IMR-90 (cell line): Measurements from ENCODE around the gene UBL3. TPM values are rescaled to one million over a fixed set of nuclear protein-coding genes. Genes with fewer than 3 reads are reported as not detected.

ENCODE experiments used
- ATAC-seq: fragments of 200-7000 bp; cut with Tn5 transposase; 2 replicates; pipeline ENCODE4 v1.9.1; 2020; ENCODE audit warnings: low read depth, mild to moderate bottlenecking, moderate library complexity
- BruUV-seq: library from RNA; stranded (reverse); fragments of 400-500 nt; replicated peaks from 2 replicates; lab custom pipeline; 2021; lab: Mats Ljungman, UMichigan
- CTCF ChIA-PET: fragments of 300-600 bp; formaldehyde crosslinking; extraction: SDS; loops from one replicate; lab custom pipeline; 2021; ENCODE audit warnings: antibody characterized with exemption; lab: Yijun Ruan, JAX
- POLR2A ChIA-PET: fragments of 300-600 bp; sonication (Branson Sonifier 250); formaldehyde crosslinking; loops from one replicate; lab custom pipeline; 2022; ENCODE audit warnings: antibody characterized with exemption; ENCODE audit not compliant: unreplicated experiment; lab: Charles Lee
- DNase-seq: peaks from one replicate; pipeline ENCODE4 v3.0.0; 2013
- H2AFZ ChIP-seq: replicated peaks from 2 replicates; pipeline ENCODE3; 2013; ENCODE audit warnings: low read length, mild to moderate bottlenecking; ENCODE audit not compliant: poor library complexity
- H2AK5ac ChIP-seq: 2 replicates; pipeline ENCODE4 v1.6.1; 2013; ENCODE audit warnings: low read depth, low read length, inconsistent platforms
- H2AK9ac ChIP-seq: replicated peaks from 2 replicates; pipeline ENCODE3; 2013; ENCODE audit warnings: mild to moderate bottlenecking, low read depth, low read length, moderate library complexity; ENCODE audit not compliant: poor library complexity
- H2BK120ac ChIP-seq: 2 replicates; pipeline ENCODE4 v1.6.1; 2013; ENCODE audit warnings: low read depth, low read length, inconsistent platforms
- H2BK15ac ChIP-seq: 3 replicates; pipeline ENCODE4 v1.6.1; 2013; ENCODE audit warnings: low read depth, low read length, inconsistent platforms
- H2BK20ac ChIP-seq: 2 replicates; pipeline ENCODE4 v1.6.1; 2013; ENCODE audit warnings: low read depth, mild to moderate bottlenecking, inconsistent platforms, low read length, moderate library complexity
- H2BK5ac ChIP-seq: 2 replicates; pipeline ENCODE4 v1.6.1; 2013; ENCODE audit warnings: mild to moderate bottlenecking, low read depth, low read length, inconsistent platforms; ENCODE audit not compliant: poor library complexity, severe bottlenecking
- H3K14ac ChIP-seq: replicated peaks from 2 replicates; pipeline ENCODE4 v1.6.1; 2013; ENCODE audit warnings: low read depth, low read length, inconsistent platforms
- H3K18ac ChIP-seq: 2 replicates; pipeline ENCODE4 v1.6.1; 2013; ENCODE audit warnings: low read depth, low read length, control low read depth
- H3K23ac ChIP-seq: 2 replicates; pipeline ENCODE4 v1.6.1; 2013; ENCODE audit warnings: low read depth, low read length, inconsistent platforms
- H3K27ac ChIP-seq: 2 replicates; pipeline ENCODE4 v1.5.1; 2013; ENCODE audit warnings: mild to moderate bottlenecking, control low read depth, low read length; ENCODE audit not compliant: insufficient read depth
- H3K27me3 ChIP-seq: 2 replicates; pipeline ENCODE4 v1.6.1; 2013; ENCODE audit warnings: low read length; ENCODE audit not compliant: control insufficient read depth, insufficient read depth
- H3K36me3 ChIP-seq: 2 replicates; pipeline ENCODE4 v1.6.1; 2013; ENCODE audit warnings: low read length, mixed read lengths; ENCODE audit not compliant: control insufficient read depth, insufficient read depth
- H3K4ac ChIP-seq: 2 replicates; pipeline ENCODE4 v1.6.1; 2013; ENCODE audit warnings: low read depth, low read length, inconsistent platforms
- H3K4me1 ChIP-seq: 2 replicates; pipeline ENCODE4 v1.6.1; 2013; ENCODE audit warnings: low read length, mixed read lengths; ENCODE audit not compliant: control insufficient read depth, insufficient read depth
- H3K4me2 ChIP-seq: 2 replicates; pipeline ENCODE4 v1.6.1; 2013; ENCODE audit warnings: low read depth, mild to moderate bottlenecking, control low read depth, low read length, moderate library complexity
- H3K4me3 ChIP-seq: 2 replicates; pipeline ENCODE4 v1.5.1; 2013; ENCODE audit warnings: low read depth, mild to moderate bottlenecking, control low read depth, low read length, moderate library complexity; ENCODE audit not compliant: insufficient read depth
- H3K56ac ChIP-seq: 2 replicates; pipeline ENCODE4 v1.6.1; 2013; ENCODE audit warnings: low read length, inconsistent platforms; ENCODE audit not compliant: insufficient read depth; ENCODE audit errors: extremely low read depth
- H3K79me1 ChIP-seq, 2 experiments: 2 replicates each; pipeline ENCODE4 v1.6.1; 2013; ENCODE audit warnings: low read length in 2 of 2, inconsistent platforms in 1 of 2, low read depth in 1 of 2
- H3K9ac ChIP-seq: 2 replicates; pipeline ENCODE4 v1.6.1; 2013; ENCODE audit warnings: low read depth, low read length, control low read depth
- H3K9me1 ChIP-seq: 2 replicates; pipeline ENCODE4 v1.6.1; 2013; ENCODE audit warnings: low read length, inconsistent platforms; ENCODE audit not compliant: insufficient read depth
- H3K9me3 ChIP-seq: 2 replicates; pipeline ENCODE4 v1.6.1; 2013; ENCODE audit warnings: low read length; ENCODE audit not compliant: control insufficient read depth, insufficient read depth
- H4K20me1 ChIP-seq: 2 replicates; pipeline ENCODE4 v1.6.1; 2013; ENCODE audit warnings: low read length, inconsistent platforms; ENCODE audit not compliant: insufficient read depth
- H4K5ac ChIP-seq: 2 replicates; pipeline ENCODE4 v1.6.1; 2013; ENCODE audit warnings: mild to moderate bottlenecking, low read depth, low read length, control low read depth
- H4K8ac ChIP-seq, 2 experiments: 2 replicates each; pipeline ENCODE4 v1.6.1; 2013; ENCODE audit warnings: low read depth in 2 of 2, low read length in 2 of 2, control low read depth in 1 of 2, inconsistent platforms in 1 of 2
- H4K91ac ChIP-seq: 2 replicates; pipeline ENCODE4 v1.6.1; 2013; ENCODE audit warnings: low read depth, low read length, inconsistent platforms; ENCODE audit not compliant: insufficient read depth
- BHLHE40 ChIP-seq: fragments of 150-350 bp; IDR thresholded peaks from 2 replicates; pipeline ENCODE4 v1.6.1; 2016; ENCODE audit warnings: mild to moderate bottlenecking, low read depth, low read length
- CEBPB ChIP-seq: IDR thresholded peaks from 2 replicates; pipeline ENCODE4 v1.6.1; 2012; ENCODE audit warnings: low read depth, low read length, improper control_type of control experiment
- CHD1 ChIP-seq: IDR thresholded peaks from 2 replicates; pipeline ENCODE4 v1.6.1; 2012; ENCODE audit warnings: low read depth, low read length, improper control_type of control experiment
- FOS ChIP-seq: fragments of 150-350 bp; IDR thresholded peaks from 2 replicates; pipeline ENCODE4 v1.6.1; 2016; ENCODE audit warnings: low read depth, low read length
- MAFK ChIP-seq: IDR thresholded peaks from 2 replicates; pipeline ENCODE4 v1.6.1; 2012; ENCODE audit warnings: low read depth, low read length, improper control_type of control experiment
- MAZ ChIP-seq: IDR thresholded peaks from 2 replicates; pipeline ENCODE4 v1.6.1; 2012; ENCODE audit warnings: low read depth, mild to moderate bottlenecking, low read length, improper control_type of control experiment, moderate library complexity, borderline replicate concordance
- MXI1 ChIP-seq: IDR thresholded peaks from 2 replicates; pipeline ENCODE4 v1.6.1; 2012; ENCODE audit warnings: low read depth, mild to moderate bottlenecking, low read length, moderate library complexity, borderline replicate concordance
- POLR2A ChIP-seq: IDR thresholded peaks from 2 replicates; pipeline ENCODE4 v1.6.1; 2012; ENCODE audit warnings: mild to moderate bottlenecking, low read depth, low read length
- RAD21 ChIP-seq: IDR thresholded peaks from 2 replicates; pipeline ENCODE4 v1.6.1; 2012; ENCODE audit warnings: low read length, improper control_type of control experiment
- RCOR1 ChIP-seq: IDR thresholded peaks from 2 replicates; pipeline ENCODE4 v1.6.1; 2012; ENCODE audit warnings: mild to moderate bottlenecking, low read length, improper control_type of control experiment; ENCODE audit not compliant: insufficient replicate concordance
- RFX5 ChIP-seq: IDR thresholded peaks from 2 replicates; pipeline ENCODE4 v1.8.0; 2012; ENCODE audit warnings: low read depth, mild to moderate bottlenecking, low read length, moderate library complexity
- SMC3 ChIP-seq: fragments of 150-350 bp; IDR thresholded peaks from 2 replicates; pipeline ENCODE4 v1.6.1; 2016; ENCODE audit warnings: low read depth, mild to moderate bottlenecking, antibody characterized with exemption, low read length, moderate library complexity
- whole genome bisulfite sequencing, 2 experiments: methylation state at CpG; one replicate each; pipeline versions ENCODE4 v1.1.5 to v1.1.7; 2013; ENCODE audit warnings: missing lambda C conversion rate in 2 of 2; ENCODE audit not compliant: insufficient read length in 1 of 2; ENCODE audit errors: extremely low coverage in 2 of 2; 5-methylcytosine and 5-hydroxymethylcytosine counted together
- dilution Hi-C: fragments of 300-500 bp; cut with HindIII; formaldehyde crosslinking; loops from one replicate; pipeline ENCODE4 v1.14.3; 2018; ENCODE audit warnings: low sequenced_read_pairs; ENCODE audit not compliant: unreplicated experiment
- in situ Hi-C: fragments of 300-500 bp; cut with MboI; formaldehyde crosslinking; loops from 3 replicates; pipeline ENCODE4 v1.14.3; 2019; ENCODE audit warnings: low sequenced_read_pairs, inconsistent platforms, mixed read lengths
- intact Hi-C: fragments of 100-400 bp; cut with micrococcal nuclease; formaldehyde crosslinking; loops from 2 replicates; pipeline ENCODE4 v1.10.0; 2022
- polyA plus RNA-seq, 3 experiments: library from polyadenylated mRNA; depleted of rRNA; stranded (reverse); fragments of >200 nt; gene quantifications; 2 replicates each; pipeline ENCODE4 v1.2.3, GENCODE V29; 2012; ENCODE audit warnings: low replicate concordance in 1 of 3
- total RNA-seq: library from RNA; depleted of rRNA; stranded (reverse); fragments of >200 nt; gene quantifications from 2 replicates; pipeline ENCODE4 v1.2.3, GENCODE V29; 2012
- TF ChIP-seq, protein P1 (sequence below): conservative IDR thresholded peaks from 2 replicates; pipeline ENCODE4 v1.5.1; 2012; ENCODE audit warnings: mild to moderate bottlenecking, low read depth, low read length, improper control_type of control experiment
- TF ChIP-seq, protein P2 (sequence below): fragments of 150-350 bp; IDR thresholded peaks from 2 replicates; pipeline ENCODE4 v1.6.1; 2016; ENCODE audit warnings: low read depth, mild to moderate bottlenecking, low read length, moderate library complexity, borderline replicate concordance
- TF ChIP-seq, protein P3 (sequence below): fragments of 150-350 bp; IDR thresholded peaks from 2 replicates; pipeline ENCODE4 v1.6.1; 2017; ENCODE audit warnings: mild to moderate bottlenecking, antibody characterized with exemption, low read length, low read depth

Gene UBL3
- total and polyA plus RNA-seq, 2 of the 4 experiments (the other 2 are of a cell fraction): 16.0 to 19.9 TPM

DNA sequence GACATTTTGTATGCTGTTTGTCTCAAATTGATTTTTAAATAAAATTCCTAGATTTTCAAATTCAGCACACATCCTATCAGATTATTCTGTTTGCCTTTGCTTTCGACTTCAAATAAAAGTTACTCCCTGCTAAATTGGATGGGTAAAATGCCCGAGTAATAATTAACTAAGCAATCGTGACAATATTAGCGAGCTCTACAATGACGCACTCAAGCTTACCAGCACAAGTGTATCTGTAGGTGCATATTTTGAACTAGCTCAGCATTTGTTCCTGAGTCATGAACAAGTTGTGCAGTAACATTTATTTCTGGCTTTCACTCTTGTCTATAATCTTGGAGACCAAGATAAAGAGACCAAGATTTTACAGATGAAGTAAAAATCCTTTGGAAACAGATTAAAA is 113.4 kb downstream of the UBL3 start:
- POLR2A ChIA-PET: no interaction called here
- intact Hi-C loops (no loop called here), dilution Hi-C loops (no loop called here), in situ Hi-C loops (no loop called here)
- TF ChIP-seq MXI1 (no peak), RAD21 (no peak), FOS (no peak), MAFK (no peak), CEBPB (no peak), RCOR1 (no peak), MAZ (no peak), RFX5 (no peak), BHLHE40 (no peak), SMC3 (no peak), POLR2A (no peak), CHD1 (no peak)
- TF ChIP-seq, protein P1, sequence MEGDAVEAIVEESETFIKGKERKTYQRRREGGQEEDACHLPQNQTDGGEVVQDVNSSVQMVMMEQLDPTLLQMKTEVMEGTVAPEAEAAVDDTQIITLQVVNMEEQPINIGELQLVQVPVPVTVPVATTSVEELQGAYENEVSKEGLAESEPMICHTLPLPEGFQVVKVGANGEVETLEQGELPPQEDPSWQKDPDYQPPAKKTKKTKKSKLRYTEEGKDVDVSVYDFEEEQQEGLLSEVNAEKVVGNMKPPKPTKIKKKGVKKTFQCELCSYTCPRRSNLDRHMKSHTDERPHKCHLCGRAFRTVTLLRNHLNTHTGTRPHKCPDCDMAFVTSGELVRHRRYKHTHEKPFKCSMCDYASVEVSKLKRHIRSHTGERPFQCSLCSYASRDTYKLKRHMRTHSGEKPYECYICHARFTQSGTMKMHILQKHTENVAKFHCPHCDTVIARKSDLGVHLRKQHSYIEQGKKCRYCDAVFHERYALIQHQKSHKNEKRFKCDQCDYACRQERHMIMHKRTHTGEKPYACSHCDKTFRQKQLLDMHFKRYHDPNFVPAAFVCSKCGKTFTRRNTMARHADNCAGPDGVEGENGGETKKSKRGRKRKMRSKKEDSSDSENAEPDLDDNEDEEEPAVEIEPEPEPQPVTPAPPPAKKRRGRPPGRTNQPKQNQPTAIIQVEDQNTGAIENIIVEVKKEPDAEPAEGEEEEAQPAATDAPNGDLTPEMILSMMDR: no peak
- TF ChIP-seq, protein P2, sequence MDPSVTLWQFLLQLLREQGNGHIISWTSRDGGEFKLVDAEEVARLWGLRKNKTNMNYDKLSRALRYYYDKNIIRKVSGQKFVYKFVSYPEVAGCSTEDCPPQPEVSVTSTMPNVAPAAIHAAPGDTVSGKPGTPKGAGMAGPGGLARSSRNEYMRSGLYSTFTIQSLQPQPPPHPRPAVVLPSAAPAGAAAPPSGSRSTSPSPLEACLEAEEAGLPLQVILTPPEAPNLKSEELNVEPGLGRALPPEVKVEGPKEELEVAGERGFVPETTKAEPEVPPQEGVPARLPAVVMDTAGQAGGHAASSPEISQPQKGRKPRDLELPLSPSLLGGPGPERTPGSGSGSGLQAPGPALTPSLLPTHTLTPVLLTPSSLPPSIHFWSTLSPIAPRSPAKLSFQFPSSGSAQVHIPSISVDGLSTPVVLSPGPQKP: no peak
- TF ChIP-seq, protein P3, sequence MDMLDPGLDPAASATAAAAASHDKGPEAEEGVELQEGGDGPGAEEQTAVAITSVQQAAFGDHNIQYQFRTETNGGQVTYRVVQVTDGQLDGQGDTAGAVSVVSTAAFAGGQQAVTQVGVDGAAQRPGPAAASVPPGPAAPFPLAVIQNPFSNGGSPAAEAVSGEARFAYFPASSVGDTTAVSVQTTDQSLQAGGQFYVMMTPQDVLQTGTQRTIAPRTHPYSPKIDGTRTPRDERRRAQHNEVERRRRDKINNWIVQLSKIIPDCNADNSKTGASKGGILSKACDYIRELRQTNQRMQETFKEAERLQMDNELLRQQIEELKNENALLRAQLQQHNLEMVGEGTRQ: no peak
- no peak overlapping the region for H2BK20ac ChIP-seq
- H3K9me3 ChIP-seq: no peaks in the 10 kb centered on the region
- no peak overlapping the region for H4K8ac ChIP-seq
- no peak overlapping the region for H4K91ac ChIP-seq
- no peak overlapping the region for H2BK120ac ChIP-seq
- H2AFZ ChIP-seq: no peak overlapping the region
- no peak overlapping the region for H4K5ac ChIP-seq
- H3K27me3 ChIP-seq: peaks cover 22% of the 10 kb centered on the region
- H3K18ac ChIP-seq: no peak overlapping the region
- H3K23ac ChIP-seq: no peak overlapping the region
- no peak overlapping the region for H3K9ac ChIP-seq
- H3K27ac ChIP-seq: no peak overlapping the region
- BruUV-seq: no TSS peak
- no peak overlapping the region for H2BK5ac ChIP-seq
- H4K20me1 ChIP-seq: no peaks in the 10 kb centered on the region
- no peaks in the 10 kb centered on the region for H3K36me3 ChIP-seq
- H3K79me1 ChIP-seq: no peaks in the 10 kb centered on the region
- DNase-seq (no peak), ATAC-seq (no peak)
- WGBS, 2 experiments: no CpG with 5 or more reads among the region's 5 CpGs
- no peak overlapping the region for H3K56ac ChIP-seq
- H3K4me2 ChIP-seq: no peak overlapping the region
- no peak overlapping the region for H2AK9ac ChIP-seq
- H3K4me3 ChIP-seq: no peak overlapping the region
- H2AK5ac ChIP-seq: no peak overlapping the region
- H3K14ac ChIP-seq: no peak overlapping the region
- no peak overlapping the region for H2BK15ac ChIP-seq
- H3K9me1 ChIP-seq: no peaks in the 10 kb centered on the region
- no peaks in the 10 kb centered on the region for H3K4me1 ChIP-seq
- H3K4ac ChIP-seq: no peak overlapping the region
- CTCF ChIA-PET: no interaction called here
